Measurements from ENCODE around the gene ANKRD63.

DNA sequence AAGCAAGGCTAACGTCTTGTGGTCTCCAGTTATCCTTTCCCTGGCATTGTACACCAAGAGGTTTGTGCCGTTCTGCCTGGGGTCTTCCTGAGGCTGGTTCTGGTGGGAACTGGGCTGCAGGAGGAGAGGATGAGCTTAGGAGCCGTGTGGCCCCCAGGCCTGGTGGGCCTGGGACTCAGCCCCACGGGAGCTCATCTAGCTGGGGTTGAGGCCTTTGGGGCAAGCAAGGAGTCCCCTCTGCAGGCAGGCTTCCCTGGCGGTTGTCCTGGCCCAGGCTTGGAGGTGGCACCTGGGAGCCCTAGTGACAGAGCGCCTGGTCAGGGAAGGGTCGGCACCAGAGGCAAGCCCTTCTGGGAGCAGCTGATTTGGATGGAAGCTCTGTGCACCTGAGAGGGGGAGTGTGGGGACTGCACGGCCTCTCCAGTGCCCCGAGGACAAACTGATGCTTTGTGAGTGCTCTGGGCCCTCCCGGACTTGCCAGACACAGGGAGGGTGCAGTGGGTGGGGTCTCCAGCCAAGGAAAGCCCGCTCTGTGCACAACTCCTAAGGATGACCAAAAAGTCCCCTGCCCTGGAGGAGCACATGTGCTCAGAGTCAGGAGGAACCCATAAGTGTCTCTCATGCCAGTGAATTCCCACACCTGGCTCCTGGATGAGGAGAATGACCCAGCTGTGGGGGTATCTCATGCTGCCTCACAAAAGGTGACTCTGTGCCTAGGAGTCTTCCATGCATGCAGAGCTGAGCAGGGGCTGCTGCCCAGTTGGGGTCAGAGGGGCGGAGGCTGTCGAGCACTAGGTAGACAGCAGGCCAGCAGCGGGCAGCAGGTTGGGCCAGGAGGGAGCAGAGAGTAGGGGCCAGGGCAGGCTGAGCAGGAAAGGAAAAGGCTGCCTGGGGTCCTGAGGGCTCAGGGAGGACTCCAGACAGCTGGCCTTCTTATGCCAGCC lies 41.3 kb downstream of the ANKRD63 start:
- TF ChIP-seq TAF1 (IDR thresholded peaks at IDR 0.05; ENCODE audit: borderline replicate concordance, insufficient read depth, low read length) (no peak), SIN3A (IDR thresholded peaks at IDR 0.05; ENCODE audit: borderline replicate concordance, insufficient read depth, low read length) (no peak), REST (IDR thresholded peaks at IDR 0.05; ENCODE audit: insufficient read depth in 1 of 2, low read depth in 2 of 2, low read length in 2 of 2) (no peak)

All from PFSK-1 (cell line).